Measurements from ENCODE around the gene SLC27A1. TPM values are rescaled to one million over a fixed set of nuclear protein-coding genes. Genes with fewer than 3 reads are reported as not detected.
A peak's percentile ranks its signal among the peaks of the same experiment; 100 is the strongest.

Gene SLC27A1
- total and polyA plus RNA-seq, 9 of the 15 experiments (the other 6 are each of a cell fraction or from before 2014, with no cell fraction given): 0.06 to 3.0 (median 1.1) TPM

GRCh38 chr19:17450264-17451075 lies 19.9 kb upstream of the SLC27A1 start (continued):
- TF ChIP-seq TOE1 (IDR thresholded peaks at IDR 0.05; ENCODE audit: borderline replicate concordance) (0 out of 2 replicates have a peak, but pooled peaks have one; percentile 70), TOE1 (CRISPR knock-in tag; IDR thresholded peaks at IDR 0.05; ENCODE audit: borderline replicate concordance, low read depth) (no peak), TFE3 (CRISPR knock-in tag; IDR thresholded peaks at IDR 0.05) (no peak), U2AF2 (optimal IDR thresholded peaks at IDR 0.05; ENCODE audit: low read depth, low read length) (no peak), MED1 (CRISPR knock-in tag; IDR thresholded peaks at IDR 0.05; ENCODE audit: borderline replicate concordance) (no peak), PTBP1 (IDR thresholded peaks at IDR 0.05; ENCODE audit: low read depth, low read length) (no peak), ARID3B (CRISPR knock-in tag; IDR thresholded peaks at IDR 0.05; ENCODE audit: borderline replicate concordance) (no peak), PTTG1 (tag; IDR thresholded peaks at IDR 0.05; ENCODE audit: low read depth) (no peak), E4F1 (CRISPR knock-in tag; IDR thresholded peaks at IDR 0.05; ENCODE audit: borderline replicate concordance) (no peak), CEBPZ (IDR thresholded peaks at IDR 0.05; ENCODE audit: borderline replicate concordance, low read depth, low read length) (no peak), ZNF197 (CRISPR knock-in tag; IDR thresholded peaks at IDR 0.05; ENCODE audit: low read depth) (no peak), ZNF3 (CRISPR knock-in tag; IDR thresholded peaks at IDR 0.05) (no peak), MTA2 (IDR thresholded peaks at IDR 0.05; ENCODE audit: low read depth) (peak; percentile 26), POLR3A (IDR thresholded peaks at IDR 0.05; ENCODE audit: borderline replicate concordance, extremely low read depth, insufficient read depth, insufficient read length) (no peak), ZNF174 (CRISPR knock-in tag; IDR thresholded peaks at IDR 0.05) (no peak), RBM25 (IDR thresholded peaks at IDR 0.05; ENCODE audit: low read depth, low read length, severe bottlenecking) (peak; percentile 79), TSC22D4 (tag; IDR thresholded peaks at IDR 0.05) (no peak), MTF1 (CRISPR knock-in tag; IDR thresholded peaks at IDR 0.05; ENCODE audit: borderline replicate concordance) (no peak)
